Hepatocyte (in vitro differentiated cells): Measurements from ENCODE around the gene FYTTD1.

Experiments used
- EZH2 ChIP-seq: fragments of 200-600 bp; sonication (generic); IDR thresholded peaks from 2 replicates; pipeline ENCODE4 v1.6.1; 2016; ENCODE audit warnings: antibody characterized with exemption, mild to moderate bottlenecking, borderline replicate concordance
- TF ChIP-seq, protein P1 (sequence below): fragments of 200-600 bp; sonication (generic); IDR thresholded peaks from 2 replicates; pipeline ENCODE4 v1.5.1; 2016; ENCODE audit warnings: antibody characterized with exemption, mild to moderate bottlenecking; ENCODE audit not compliant: poor library complexity

DNA sequence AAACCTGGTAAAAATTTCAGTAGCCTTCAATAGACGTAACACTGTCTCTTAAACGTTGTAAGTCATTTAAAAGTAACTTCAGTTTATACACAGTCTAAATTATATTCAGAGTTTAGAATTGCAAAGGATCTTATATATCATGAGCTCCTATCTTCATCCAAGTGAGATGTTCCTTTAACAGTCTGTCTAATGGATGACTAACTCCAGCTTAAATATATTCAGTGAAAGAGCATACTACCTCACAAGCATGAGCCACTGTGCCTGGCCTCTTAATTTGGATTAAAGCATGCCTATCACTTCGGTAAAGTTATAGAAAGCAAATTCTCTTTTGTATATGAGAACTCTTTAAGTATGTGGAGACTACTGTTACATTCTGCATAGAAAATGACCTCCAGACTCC, 7.0 kb downstream of the FYTTD1 start:
- TF ChIP-seq EZH2: no peak
- TF ChIP-seq, protein P1, sequence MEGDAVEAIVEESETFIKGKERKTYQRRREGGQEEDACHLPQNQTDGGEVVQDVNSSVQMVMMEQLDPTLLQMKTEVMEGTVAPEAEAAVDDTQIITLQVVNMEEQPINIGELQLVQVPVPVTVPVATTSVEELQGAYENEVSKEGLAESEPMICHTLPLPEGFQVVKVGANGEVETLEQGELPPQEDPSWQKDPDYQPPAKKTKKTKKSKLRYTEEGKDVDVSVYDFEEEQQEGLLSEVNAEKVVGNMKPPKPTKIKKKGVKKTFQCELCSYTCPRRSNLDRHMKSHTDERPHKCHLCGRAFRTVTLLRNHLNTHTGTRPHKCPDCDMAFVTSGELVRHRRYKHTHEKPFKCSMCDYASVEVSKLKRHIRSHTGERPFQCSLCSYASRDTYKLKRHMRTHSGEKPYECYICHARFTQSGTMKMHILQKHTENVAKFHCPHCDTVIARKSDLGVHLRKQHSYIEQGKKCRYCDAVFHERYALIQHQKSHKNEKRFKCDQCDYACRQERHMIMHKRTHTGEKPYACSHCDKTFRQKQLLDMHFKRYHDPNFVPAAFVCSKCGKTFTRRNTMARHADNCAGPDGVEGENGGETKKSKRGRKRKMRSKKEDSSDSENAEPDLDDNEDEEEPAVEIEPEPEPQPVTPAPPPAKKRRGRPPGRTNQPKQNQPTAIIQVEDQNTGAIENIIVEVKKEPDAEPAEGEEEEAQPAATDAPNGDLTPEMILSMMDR: no peak
